Stimulated activated CD8-positive, alpha-beta memory T cell treated with anti-CD3 and anti-CD28 coated beads, Interleukin-2, amount 100 ng/mL, for 1 hour (primary cell): ENCODE results near the gene FSTL4.

Experiments
- DNase-seq, 2 donors: peaks; one replicate each; pipeline ENCODE4 v3.0.0-alpha.2; 2020; ENCODE audit warnings: low read depth in 2 of 2

The FSTL4 gene

DNA sequence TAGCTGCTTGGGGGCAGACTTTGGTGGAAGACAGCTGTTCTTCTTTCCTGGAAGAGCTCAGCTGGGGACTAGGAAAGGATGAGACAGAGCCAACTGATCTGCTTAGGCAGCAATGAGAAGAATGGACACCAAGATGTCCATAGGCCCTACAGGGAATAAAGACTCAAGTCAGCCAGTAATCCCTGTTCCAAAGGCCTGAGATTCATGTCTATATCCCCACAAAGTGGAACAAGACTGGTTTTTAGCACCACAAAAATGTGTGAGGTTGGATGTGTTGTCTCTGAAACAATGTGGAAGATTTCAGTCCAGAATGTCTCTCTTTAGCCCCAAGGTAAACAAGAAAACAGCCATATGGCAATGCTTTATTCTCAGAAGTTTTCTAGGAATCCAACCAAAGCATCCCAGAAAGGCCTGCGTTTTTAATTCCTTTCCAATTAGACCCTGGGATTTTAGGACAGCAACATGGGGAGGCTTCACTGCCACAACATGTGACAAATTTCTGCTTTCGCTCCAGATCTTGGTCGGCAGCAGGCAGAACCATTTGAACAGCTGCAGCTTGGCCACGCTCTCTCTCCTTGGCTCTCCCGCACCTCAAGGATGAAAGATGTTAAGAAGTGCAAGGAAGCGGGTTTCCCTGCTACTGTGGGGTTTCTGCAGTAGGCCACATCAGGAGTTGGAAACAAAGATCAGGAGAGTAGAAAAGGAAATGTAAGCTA is 245.1 kb downstream of the FSTL4 start:
- DNase-seq = no peak

GRCh38 chr5:133366438-133366837 is 245.9 kb downstream of the FSTL4 start:
- no peak for DNase-seq

DNA sequence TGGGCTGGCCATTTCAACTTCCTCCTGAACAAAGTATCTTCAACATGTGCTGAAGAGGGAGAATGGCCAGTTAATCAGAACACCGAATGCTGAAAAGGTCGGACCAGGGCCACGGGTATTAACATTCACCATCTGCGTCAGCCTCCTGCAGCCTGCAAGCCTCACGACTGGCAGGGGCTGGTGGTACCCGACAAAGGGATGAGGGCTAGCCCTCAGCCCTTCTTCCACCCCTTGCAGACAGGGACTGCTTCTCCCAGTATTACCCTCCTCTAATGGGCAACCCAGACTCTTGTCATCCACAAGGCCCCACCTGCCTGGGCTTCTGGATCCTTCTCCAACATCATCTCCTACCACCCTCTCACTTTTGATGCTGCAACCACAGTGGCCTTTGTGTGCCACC is 246.6 kb downstream of the FSTL4 start:
- no peak for DNase-seq

DNA sequence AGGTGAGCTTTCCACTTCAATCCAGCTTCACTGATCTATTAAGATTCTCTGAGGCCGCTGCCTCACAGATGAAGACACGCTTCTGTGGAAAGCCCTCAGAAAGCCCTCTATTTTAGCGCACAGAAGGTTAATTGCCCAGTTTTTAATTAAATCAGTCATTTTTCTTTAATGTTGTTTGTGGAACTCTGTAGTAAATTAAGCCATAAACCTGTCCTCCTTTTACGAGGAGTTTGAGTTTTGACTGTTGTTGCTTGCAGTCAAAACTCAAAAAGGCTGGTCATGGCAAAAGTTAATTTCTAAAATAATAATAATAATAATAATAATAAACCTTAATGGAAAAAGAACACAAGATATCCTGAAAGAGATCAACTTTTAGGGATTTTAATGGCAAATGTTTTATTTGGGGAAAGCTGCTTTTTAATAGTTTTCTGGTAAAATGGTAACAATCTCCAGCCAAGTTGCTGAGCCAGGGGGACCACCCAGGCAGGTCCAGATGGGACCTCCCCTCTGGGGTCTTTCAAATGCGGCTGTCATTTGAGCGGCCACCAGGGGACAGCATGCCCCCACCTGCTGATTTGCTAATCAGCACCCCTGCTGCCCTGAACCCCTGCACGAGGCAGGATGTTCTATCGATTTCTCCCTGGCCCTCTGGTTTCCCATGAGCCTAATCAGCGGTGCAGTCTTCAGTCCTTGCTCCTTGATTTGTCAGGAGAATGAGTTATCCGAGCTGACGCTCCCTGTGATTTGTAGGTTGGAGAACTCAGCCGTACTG is 247.2 kb downstream of the FSTL4 start:
- no peak for DNase-seq

DNA sequence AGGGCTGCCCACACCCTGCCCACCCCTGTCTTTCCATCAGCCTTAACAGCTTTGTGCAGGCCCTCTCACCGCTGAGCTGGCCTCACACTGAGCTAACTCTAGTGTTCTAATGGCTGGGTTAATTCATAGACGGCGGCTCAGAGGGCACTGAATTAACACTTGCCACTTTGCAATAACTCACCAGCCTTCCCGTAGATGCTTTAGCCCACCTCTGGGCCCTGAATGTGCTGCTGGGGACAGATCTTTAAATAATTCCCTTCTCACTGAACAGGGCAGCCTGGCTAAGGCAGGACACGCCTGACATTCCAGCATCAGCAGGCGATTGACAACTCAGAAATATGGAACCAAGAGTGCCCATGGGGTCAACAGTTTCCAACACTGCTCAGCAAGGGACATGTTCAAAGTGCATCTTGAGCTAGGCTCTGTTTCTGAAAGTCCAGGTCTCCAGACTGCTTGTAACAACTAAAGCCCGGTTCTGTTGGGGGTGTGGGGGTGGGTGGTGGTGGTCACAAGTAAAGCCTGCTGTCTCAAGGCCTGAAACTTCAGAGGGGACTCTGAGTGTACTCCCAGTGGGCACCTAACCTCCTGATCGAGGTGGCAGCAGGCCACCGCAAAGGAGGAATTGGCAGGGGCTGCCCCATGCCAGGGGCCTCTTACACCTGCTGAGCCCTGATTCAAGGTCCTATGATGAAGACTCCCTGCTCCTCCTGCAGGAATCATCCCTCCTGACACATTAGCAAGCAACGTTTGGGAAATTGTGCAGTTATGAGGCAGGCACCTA is 248.3 kb downstream of the FSTL4 start:
- DNase-seq = no peak

- no peak for DNase-seq
Observed at GRCh38 chr5:133362438-133362837, 249.9 kb downstream of the FSTL4 start.

DNA sequence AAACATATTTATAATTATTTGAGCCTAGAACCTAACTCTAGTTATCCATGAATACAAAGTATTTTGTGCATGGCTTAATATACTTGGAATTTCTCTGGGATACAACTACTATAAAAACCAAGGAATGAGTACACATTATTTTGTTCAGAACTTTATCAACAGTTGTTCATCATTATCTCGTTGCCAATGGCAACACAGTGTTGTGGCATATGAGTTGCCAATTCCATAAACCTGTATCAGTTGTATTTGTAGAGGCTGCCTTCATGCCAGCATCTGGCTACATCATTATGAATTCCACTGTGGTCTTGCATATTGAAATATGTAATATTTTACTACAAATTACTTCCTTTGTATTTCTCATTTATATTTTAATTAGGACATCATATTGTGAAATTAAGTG is 250.4 kb downstream of the FSTL4 start:
- DNase-seq = no peak

DNA sequence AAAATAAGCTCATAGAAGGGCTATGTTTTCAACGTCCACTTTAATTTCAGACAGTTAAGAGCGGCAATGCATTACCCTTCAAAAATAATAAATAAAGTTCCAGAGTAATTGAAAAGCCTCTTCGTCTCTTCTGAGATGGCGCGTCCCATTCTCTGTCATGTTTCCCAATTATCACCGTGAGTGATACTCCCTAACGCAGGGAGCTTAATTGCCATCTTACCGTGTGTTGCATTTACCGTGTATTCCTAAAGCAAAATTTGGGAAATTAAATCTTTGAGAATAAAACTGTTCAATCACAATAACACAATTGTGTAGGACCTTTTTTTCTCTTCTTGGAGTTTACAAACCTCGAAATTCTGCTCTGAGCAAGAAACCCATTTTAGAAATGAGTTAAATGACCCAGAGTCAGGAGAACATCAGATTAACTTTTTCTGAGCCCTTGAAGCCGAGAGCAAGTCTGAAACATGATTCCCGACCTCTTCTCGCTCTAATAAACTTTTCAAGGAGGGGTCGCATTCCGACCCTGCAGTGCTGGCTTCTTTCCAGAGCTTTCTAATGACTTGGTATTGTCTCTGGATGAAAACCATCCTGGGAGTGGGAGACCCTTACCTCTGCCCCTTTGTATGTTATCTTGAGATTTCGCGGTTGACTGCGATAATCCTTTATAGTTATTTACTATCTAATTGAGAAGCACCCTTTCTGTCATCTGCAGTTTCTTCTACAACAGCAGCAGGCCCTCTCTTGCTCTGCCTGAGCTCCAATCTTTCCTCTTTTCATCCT is 251.5 kb downstream of the FSTL4 start:
- DNase-seq = no peak

DNA sequence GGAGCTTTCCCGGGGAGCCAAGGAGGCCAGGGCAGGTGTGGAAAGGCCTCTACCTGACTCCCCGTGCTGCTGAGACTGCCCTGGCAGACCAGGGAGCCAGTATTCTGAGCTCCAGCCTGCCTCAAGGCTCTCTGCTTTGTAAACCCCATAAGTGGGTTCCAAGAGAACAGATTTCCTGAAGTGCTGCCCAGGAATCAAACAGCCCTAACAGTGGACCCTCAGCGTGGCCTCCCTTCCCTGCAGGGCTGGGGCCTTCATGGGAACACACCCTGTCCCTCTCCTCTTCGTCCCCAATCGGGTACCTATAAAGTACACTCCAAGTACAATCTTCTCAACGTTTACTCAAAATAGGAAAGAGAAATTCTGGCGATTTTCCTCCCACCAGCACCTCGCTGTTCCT is 252.5 kb downstream of the FSTL4 start:
- DNase-seq = no peak

DNA sequence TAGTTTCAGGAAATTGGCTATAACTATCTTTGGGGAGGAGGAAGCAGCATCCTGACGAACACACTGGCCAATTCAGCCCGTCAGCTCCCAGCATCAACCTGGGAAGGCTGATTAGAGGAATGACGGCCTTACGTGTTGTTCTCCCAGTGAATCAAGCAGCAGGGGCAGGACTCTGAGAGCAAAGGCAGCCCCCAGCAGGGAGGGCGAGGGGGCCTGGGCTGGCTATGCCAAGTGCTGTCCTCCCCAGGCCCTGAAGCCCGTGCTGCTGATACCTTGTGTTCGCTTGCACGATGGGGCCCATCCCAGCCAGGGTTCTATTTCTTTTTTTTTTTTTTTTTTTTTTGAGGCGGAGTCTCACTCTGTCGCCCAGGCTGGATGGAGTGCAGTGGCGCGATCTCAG is 254.1 kb downstream of the FSTL4 start:
- no peak for DNase-seq

- no peak for DNase-seq
Observed at GRCh38 chr5:133357758-133358157, 254.6 kb downstream of the FSTL4 start.

- DNase-seq = no peak
Observed at GRCh38 chr5:133356984-133357421, 255.3 kb downstream of the FSTL4 start.

DNA sequence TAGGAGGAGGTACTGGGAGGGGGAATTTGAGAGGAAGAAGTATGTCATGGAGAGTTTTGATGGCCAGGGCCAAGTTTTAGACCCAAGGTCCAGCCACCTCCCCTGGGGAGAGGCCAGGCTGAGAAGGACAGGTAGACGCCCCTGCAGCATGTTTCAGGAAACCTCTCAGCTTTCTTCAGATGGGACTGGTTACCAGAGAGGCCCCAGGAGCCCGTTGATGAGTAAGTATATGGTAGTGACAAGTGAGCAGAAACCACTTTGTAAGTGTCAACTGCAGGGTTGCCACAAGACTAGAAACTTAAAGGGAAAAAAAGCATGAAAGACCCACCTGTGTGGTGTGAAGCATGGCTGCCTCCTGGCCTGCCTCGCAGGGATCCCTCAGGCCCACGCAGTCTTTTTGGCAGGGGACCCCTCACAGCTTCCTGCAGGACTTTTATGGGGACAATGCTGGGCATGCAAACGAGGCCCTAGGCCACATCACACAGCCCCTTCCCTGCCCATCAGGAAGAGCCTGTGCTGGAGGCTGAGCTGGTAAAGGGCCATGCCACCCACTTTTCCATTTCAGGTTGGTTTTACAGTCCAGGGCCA is 255.9 kb downstream of the FSTL4 start:
- no peak for DNase-seq

- DNase-seq = no peak
Observed at GRCh38 chr5:133354323-133355185, 257.8 kb downstream of the FSTL4 start.

- no peak for DNase-seq
Observed at GRCh38 chr5:133353741-133354140, 258.6 kb downstream of the FSTL4 start.

GRCh38 chr5:133348406-133348805 is 263.9 kb downstream of the FSTL4 start:
- DNase-seq = no peak

DNA sequence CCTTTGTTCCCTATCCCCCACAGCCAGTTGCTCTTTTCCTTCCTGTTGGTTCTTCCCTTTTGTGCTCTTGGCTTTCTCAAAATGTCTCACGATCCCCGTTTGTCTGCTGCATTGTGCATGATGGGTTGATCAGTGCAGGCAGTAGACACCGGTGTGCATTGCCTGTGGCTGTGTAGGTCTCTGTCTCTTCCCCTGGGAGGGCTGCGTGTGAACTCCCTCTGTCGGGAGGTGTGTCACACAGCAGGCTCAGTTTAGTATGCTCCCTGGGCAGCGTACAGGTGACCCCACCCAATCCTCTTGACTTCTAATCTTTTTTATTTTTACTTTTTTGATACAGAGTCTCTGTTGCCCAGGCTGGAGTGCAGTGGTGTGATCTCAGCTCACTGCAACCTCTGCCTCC is 265.3 kb downstream of the FSTL4 start:
- no peak for DNase-seq

- DNase-seq = no peak
Observed at GRCh38 chr5:133344266-133344665, 268.1 kb downstream of the FSTL4 start.

- no peak for DNase-seq
Observed at GRCh38 chr5:133343196-133343595, 269.1 kb downstream of the FSTL4 start.

GRCh38 chr5:133341915-133342710 is 270.2 kb downstream of the FSTL4 start:
- no peak for DNase-seq
